NCI-H1694 (cell line): Measurements from ENCODE around the gene SLC25A19.
A peak's percentile ranks its signal among the peaks of the same experiment; 100 is the strongest.
"Not testable (repeated sequence)": the region's sequence is repeated elsewhere in the genome, so short reads cannot be mapped to it uniquely, and the experiment has no call there.

Experiments
- DNase-seq: peaks from one replicate; lab custom pipeline; 2025; lab: John Stamatoyannopoulos, UW

The SLC25A19 gene

DNA sequence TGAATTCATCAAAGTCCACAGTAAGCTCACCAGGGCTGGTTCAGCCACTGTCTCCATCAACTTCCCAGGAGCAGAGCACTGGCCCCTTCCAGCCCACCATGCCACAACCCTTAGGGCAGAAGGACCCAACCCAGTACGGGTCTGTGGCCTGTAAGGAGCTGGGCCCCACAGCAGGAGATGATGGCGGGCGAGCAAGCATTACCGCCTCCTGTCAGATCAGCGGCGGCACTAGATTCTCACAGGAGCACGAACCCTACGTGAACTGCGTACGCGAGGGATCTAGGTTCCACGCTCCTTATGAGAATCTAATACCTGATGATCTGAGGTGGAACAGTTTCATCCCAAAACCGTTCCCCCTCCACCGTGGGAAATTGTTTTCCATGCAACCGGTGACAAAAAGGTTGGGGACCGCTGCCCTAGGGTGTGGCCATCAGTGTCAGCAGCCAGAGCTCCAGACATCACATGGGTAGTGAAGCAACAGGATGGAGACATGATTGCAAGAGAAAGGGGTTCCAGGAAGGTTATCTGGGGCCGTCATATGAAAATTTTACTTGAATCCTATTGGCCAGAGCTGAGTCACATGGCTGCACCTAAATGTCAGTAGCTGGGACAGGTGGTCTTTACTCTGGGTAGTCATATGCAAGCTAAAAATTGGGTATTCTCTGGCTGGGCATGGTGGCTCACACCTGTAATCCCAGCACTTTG is 12.4 kb upstream of the SLC25A19 start:
- no peak for DNase-seq

DNA sequence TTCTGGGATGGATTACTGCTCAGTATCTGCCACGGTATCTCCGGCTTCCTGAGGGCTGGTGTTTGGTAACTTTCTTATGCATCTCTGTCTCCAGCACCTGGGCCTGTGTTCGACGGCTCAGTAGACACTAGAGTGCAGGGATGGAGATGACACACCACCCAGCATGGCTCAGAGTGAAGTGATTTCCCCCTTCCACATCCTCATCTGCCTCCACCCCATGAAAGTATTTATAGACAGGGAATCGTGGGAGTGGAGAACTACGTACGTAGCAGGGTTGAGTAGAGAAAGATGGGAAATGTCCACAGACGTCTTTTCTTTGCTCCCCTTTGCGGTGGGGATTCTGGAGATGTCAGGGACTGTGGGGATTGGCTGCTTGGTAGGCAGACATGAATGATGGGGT is 11.8 kb upstream of the SLC25A19 start:
- DNase-seq: no peak

DNA sequence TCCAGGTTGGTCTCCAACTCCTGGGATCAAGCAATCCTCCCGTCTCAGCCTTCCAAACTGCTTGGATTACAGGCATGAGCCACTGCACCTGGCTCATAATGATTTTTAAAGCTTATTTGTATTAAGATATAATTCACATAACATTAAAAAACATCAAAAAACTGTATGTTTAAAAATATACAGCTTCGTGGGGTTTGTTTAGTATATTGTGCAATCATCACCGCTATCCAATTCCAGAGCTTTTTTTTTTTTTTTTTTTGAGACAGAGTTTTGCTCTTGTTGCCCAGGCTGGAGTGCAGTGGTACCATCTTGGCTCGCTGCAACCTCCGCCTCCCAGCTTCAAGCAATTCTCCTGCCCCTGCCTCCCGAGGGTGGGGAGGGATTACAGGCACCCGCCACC is 11.0 kb upstream of the SLC25A19 start:
- no peak for DNase-seq

DNA sequence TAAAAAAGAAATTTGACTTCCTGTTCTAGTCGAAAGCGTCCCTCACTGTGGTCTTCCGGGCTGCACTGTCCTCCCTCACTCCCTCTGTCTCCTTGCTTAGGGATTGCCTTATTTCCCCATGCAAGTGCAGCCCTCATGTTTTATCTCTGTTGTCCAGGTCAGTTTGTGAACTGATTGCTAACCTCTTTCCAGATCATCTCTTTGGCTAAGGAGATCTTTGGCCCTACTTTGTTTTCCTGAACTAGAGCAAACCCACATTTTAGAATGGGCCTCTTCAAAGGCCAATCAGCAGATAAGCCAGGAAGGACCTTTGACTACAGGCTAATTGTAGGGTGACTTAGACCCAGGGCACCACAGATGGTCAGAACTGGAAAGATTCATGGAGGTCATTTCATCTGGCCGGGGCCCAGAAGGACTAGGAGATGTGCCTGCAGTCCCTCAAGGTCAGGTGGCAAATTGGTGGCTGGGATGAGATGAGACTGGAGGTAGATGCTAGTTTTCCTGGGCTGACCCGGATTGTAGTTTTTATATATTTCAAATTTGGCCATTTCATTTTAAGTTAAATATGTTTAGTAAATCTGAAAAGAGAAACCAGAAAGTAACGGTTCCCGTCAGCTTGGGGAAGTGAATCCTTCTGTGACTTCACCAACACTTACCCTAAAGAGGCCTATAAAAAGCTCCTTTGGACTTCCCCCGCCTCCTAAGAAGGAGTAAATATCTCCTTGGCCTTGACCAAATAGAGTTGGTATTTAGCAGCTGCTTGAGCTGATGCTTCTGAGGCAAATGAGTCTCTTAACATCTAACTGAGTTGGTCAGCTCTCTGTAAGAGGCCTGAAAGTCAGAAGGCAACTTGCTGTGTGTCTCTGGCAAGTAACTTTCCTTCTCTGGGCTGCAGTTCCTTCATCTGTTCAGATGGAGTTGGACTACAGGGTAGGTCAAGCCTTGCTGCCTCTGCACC is 6.2 kb upstream of the SLC25A19 start:
- DNase-seq: no peak

DNA sequence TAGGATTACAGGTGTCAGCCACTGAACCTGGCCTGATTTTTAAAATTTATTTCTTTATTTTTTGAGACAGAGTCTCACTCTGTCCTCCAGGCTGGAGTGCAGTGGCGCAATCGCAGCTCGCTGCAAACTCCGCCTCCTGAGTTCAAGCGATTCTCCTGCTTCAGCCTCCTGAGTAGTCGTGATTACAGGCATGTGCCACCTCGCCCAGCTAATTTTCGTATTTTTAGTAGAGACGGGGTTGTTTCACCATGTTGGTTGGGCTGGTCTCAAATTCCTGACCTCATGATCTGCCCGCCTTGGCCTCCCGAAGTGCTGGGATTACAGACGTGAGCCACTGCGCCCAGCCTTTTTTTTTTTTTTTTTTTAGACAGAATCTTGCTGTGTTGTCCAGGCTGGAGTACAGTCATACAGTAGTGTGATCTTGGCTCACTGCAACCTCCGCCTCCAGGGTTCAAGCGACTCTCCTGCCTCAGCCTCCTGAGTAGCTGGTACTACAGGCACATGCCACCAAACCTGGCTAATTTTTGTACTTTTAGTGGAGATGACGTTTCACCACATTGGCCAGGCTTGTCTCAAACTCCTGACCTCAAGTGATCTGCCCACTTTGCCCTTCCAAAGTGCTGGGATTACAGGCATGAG is 3.7 kb upstream of the SLC25A19 start:
- not testable (repeated sequence) for DNase-seq

DNA sequence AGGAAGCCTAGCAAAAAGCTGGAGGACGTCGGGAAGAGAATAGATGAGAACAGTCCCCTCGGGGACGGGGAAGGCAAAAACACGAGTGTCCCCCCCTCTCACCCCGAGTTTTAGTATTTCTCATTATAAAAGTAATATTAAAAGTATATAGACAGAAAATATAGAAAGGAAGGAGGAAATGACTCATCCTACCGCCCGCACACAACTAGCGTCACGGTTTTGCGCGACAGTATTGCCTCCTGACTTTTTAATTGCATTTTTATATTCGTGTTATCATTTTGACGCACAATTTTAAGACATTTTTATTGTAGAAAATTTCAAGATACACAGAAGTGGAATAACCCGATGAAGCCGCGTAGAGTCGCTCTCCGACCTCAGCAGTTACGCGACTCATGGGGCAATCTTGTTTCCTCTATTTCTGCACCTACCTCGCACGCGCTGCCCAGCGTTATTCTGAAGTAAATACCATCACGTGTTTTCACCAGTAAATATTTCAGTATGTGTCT is 652 bp upstream of the SLC25A19 start:
- DNase-seq: no peak

DNA sequence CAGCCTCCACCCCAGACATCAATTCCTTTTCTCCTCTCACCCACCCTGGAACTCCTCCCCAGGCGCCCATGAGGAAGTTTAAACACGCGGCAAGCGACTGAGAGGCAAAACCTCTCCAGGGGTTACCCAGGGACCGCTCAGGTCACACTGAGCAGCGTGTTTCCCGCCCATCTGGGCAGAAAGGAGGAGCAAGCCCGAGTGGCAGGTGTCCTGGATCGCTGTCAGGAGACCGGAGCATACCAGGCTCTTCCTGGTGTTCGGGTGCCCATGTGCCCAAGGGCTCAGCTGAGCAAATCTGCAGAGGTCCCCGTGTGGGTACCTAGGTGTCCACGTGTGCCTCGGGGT is 491 bp downstream of the SLC25A19 start:
- DNase-seq: peak; percentile 32

DNA sequence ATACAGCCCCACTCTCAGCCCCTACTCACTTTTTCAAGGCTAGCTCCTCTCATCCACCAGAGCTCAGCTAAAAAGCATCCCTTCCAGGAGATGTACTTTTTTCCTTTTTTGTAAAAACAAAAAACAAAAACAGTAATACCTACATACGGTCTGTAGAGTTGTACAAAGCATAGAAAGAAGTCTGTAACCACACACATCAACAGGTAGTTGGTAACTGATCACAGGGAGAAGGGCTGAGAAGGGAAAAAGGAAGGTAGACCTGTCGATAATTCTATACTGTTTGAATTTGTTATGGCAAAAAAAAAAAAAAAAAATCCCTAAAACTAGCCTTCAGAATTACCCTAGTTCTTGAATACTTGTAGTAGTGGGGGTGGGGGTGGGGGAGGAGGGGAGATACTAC is 874 bp downstream of the SLC25A19 start:
- DNase-seq: no peak

DNA sequence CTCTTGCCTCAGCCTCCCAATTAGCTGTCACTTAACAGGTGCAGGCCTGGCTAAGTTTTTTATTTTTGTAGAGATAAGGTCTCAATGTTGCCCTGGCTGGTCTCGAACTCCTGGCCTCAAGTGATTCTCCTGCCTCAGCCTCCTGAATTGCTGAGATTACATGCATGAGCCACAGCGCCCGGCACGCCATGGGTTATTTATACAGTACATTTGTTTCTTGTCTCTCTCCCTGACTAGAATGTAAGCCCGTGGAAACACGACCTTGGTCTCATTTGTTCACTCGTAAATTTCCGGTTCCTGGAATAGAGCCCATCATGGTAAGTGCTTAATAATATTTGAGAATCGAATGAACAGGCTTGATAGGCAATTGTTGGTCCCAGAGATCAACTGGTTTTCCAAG is 2.0 kb downstream of the SLC25A19 start:
- DNase-seq: no peak

DNA sequence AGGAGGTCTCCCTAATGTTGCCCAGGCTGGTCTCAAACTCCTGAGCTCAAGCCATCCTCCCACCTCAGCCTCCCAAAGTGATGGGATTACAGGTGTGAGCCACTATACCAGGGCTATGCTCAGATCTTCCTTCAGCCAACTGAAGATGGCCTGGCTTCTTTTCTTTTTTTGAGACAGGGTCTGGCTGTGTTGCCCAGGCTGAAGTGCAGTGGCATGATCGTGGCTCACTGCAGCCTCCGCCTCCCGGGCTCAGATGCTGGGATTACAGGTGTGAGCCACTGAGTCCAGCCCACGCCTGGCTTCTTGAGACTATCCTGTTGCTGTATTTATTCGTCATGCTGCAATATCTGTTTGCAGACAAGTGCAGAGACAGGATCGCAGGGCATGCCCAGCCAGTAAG is 4.1 kb downstream of the SLC25A19 start:
- DNase-seq: no peak

DNA sequence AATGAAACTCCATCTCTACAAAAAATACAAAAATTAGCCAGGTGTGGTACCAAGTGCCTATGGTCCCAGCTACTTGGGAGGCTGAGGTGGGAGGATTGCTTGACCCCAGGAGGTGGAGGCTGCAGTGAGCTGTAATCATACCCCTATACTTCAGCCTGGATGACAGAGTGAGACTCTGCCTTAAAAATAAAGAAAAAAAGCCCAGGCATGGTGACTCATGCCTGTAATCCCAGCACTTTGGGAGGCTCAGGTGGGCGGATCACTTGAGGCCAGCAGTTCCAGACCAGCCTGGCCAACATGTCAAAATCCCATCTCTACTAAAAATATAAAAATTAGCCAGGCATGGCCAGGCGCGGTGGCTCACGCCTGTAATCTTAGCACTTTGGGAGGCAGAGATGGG is 9.0 kb downstream of the SLC25A19 start:
- not testable (repeated sequence) for DNase-seq

DNA sequence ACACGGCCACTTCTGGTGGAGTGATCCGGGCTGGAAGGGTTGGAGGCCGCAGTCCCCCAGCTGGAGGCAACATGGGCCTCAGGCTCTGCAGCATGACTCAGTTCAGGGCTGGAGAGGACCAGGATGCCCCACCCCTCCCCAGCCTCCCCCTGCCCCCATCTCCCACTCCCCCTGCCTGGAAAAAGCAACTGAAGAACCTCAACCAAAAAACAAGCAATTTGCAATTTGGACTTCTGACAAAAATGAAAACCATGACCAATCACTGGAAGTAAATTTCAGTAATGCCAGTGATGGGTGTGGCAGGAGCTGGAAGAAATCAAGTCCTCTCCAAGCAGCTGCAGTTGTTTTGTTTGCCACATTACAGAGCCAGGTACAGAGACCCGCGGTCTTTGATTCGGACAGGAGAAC is 11.6 kb downstream of the SLC25A19 start:
- no peak for DNase-seq

DNA sequence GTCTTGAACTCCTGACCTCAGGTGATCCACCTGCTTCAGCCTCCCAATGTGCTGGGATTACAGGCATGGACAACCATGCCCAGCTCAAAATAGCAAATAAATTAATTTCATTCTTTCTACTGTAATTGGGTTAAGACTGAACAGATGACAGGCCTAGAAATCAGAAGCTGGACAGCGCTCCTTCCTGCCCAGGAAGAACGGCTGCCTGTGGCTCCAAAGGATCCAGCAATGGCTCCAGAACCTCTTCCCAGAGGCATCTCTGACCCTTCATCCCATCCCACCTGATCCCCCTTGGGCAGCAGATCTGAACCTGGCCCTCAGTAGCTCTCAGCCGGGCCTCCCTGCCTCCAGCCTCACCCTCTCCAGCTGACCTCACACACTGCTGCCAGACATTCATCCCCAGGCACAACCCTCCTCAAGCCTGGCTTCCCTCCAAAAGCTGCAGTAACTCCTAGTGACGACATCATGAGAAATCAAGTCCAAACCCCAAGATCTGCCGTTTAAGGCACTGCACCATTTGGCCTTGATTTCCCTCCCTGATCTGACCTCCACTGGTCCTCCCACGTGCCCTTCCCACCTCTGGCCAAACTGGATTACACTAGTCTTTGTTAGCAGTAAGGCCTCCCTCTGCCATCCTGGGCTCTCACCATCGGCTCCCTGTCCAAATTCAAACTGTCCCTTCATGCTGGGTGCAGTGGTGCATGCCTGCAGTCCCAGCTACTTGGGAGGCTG is 15.1 kb downstream of the SLC25A19 start:
- no peak for DNase-seq

DNA sequence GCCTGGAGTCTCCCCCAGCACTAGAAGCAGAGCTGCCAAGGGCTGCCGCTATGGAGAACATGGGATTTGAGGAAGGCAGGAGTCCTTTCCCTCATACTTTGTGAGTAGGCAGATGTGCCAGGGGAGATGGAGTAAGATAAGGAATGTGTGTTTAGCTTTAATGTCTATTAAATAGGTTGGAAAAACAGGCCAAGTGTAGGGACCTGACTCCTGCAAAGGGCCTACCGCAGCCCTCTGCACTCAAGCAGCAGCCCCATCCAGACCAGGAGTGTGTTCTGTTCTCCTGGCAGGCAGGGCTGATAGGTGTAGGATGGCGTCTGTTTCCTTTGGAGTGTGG is 16.4 kb downstream of the SLC25A19 start:
- no peak for DNase-seq

DNA sequence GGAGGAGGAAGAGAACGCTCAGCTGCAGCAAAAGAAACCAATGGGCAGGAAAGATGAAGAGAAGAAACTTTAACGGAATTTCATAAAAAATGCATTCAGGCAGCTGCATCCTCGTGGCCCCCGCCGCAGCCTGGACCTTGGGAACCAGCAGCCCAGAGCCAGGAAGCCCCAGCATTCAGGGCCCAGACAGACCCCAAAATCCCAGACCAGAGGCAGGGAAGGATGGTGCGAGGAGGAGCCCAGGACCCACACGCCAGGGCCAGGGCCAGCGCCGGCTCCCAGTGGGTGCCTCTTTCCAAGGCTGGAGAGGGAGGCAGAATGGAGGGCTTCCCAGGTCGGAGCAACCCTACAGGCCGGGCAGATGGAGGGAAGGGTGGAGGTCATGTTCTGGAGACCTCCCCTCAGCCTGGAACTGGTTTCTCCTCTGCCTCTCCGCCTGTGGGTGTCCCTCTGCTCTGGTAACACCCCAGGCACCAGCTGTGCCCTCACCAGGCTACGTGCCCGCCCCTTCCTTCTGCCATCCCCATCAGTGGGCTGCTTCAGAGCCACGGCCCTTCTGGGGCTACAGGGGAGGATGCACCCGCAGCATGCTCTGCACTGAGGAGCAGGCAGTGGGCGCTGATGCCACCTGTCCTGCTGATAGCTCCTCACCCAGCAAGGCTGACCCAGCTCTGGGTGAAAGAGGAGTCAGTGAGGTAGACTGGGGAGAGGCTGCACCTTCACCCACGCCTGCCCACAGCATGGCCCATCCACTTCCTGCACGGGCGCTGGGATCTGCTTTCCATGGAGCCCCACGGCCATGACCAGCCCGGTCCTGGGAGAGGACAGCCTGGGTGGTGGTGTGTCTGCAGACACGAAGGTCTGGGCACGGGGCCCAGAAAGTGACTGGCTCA is 17.0 kb downstream of the SLC25A19 start:
- peak; percentile 49 for DNase-seq

DNA sequence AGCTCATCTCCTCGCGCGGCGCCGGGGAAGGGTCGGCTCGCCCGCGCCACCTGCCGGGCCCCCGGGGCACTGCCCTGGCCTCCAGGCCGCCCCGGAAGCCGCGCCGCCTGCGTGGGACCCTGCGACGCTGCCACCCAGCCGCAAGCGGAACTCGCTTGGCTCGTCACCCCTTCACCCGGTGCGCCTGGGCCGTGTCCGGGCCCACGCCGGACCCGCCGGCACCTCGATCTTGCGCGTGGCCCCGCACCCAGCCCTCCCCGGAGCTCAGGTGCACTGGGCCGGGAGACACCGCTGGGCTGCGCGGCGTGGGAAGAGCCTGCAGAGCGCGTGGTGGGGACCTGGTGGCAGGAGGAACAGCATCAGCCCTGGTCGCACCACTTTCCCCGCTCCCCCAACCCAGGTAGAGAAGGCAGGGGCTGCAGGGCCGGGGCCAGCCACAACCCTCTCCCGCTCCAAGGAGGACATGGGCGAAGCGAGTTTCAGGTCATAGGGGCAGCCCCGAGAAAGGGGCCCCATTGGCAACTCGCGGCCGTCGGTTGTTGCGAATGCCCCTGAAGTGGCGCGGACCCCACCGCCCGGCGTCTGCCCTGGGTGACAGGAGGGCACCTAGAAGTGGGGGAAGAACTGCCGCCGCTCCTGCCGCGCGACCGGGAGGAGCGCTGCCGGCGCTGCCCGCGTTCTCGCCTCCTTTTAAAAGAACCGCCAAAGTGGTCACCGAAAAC is 17.8 kb downstream of the SLC25A19 start:
- DNase-seq: no peak

DNA sequence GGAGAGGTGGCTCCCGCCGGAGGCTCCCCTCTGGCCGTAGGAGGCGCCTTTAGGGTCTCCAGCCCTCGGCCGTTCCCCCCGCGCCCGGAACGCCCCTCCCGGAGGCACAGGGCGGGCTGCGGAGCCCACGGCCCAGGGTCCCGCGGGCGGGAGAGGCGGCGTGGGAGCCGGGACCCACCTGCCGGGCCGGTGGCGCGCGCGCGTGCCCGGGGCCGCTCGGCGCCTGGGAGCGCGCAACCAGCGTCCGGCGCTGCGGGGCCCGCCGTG is 18.3 kb downstream of the SLC25A19 start, which contains the start of gene MIF4GD:
MIF4GD (minus strand) TSS at position 266 of the 267 bp plus-strand sequence. CDS start 1,036 bp downstream, outside the sequence.
- DNase-seq: no peak

DNA sequence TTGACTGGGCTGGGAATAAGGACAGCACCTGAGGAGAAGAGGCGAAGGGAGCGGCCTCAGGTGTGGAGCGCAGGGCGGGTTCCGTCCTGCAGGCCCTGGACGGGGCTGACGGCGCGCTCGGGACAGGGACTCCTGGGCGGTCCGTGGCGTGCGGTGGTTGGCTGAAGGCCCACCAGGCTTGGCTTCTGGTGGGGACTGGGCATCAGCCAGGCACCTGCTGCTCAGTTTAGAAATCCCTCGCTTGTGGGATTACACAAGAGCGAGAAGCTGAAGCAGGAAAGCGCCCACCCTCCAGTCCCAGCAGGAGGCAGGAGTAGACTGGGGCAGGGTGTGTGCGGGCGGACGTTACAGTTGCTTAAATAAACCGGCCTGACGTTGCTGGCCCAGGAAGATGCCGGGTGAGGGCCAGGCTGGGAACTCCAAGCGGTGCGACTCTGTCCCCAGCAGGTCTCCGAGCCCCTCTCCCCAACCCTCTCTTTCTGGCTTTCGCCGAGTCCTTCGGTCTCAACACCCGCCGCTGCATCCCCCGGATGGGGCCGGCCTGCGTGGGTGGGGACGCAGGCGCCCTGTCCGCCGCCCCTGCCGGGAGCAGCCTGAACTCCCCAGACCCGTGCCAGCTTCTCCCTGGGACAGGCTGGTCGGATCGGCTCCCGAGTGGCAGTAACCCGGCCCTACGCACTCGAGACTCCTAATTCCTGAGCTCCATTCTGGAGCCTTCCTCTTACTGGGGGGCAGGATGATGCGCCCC is 18.8 kb downstream of the SLC25A19 start:
- DNase-seq: peak; percentile 13

DNA sequence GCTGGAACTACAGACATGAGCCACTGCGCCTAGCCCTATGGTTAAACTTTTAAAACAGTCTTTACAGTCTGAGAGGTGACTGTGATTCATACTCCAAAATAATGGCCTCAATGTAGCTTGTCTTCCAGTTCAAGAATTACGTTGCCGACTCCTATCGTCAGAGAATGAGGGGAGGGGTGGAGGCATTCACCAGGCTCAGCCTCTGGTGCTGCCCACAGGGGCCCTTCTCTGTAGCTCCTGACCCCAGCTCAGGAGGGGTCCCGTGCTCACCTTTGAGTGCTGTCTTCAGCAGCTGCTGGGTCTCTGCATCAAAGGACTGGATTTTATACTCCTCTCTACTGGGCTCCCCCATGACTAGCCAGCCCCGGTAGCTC is 19.4 kb downstream of the SLC25A19 start:
- no peak for DNase-seq
